ENCODE results near the gene CRB1.

CRB1 gene

GRCh38 chr1:197437601-197438000, 169.5 kb downstream of the CRB1 start:
- TF ChIP-seq CTCF (IDR thresholded peaks at IDR 0.05; ENCODE audit: extremely low read depth, missing control alignments), result no peak
- no peak for DNase-seq (ENCODE audit: low spot score)

- TF ChIP-seq CTCF (IDR thresholded peaks at IDR 0.05; ENCODE audit: extremely low read depth, missing control alignments), result no peak
- DNase-seq (ENCODE audit: low spot score), result no peak
Observed at GRCh38 chr1:197438010-197438790, 170.1 kb downstream of the CRB1 start.

GRCh38 chr1:197439708-197440280, 171.7 kb downstream of the CRB1 start:
- no peak for DNase-seq (ENCODE audit: low spot score)
- TF ChIP-seq CTCF (IDR thresholded peaks at IDR 0.05; ENCODE audit: extremely low read depth, missing control alignments), result no peak

- no peak for DNase-seq (ENCODE audit: low spot score)
- no peak for TF ChIP-seq CTCF (IDR thresholded peaks at IDR 0.05; ENCODE audit: extremely low read depth, missing control alignments)
Observed at GRCh38 chr1:197440715-197441114, 172.7 kb downstream of the CRB1 start.

- no peak for DNase-seq (ENCODE audit: low spot score)
- TF ChIP-seq CTCF (IDR thresholded peaks at IDR 0.05; ENCODE audit: extremely low read depth, missing control alignments), result no peak
Observed at GRCh38 chr1:197441999-197442414, 174.0 kb downstream of the CRB1 start.

- no peak for TF ChIP-seq CTCF (IDR thresholded peaks at IDR 0.05; ENCODE audit: extremely low read depth, missing control alignments)
- no peak for DNase-seq (ENCODE audit: low spot score)
Observed at GRCh38 chr1:197444755-197445154, 176.7 kb downstream of the CRB1 start.

- no peak for TF ChIP-seq CTCF (IDR thresholded peaks at IDR 0.05; ENCODE audit: extremely low read depth, missing control alignments)
- no peak for DNase-seq (ENCODE audit: low spot score)
Observed at GRCh38 chr1:197448121-197448779, 180.2 kb downstream of the CRB1 start.
